Mononuclear cell (primary cell): ENCODE measurements around the gene CCDC141. TPM values are rescaled to one million over a fixed set of nuclear protein-coding genes. Genes with fewer than 3 reads are reported as not detected.

Experiments
- H3K27me3 ChIP-seq: 2 replicates; pipeline ENCODE4 v1.6.0; 2011; ENCODE audit warnings: low read length, control low read depth; ENCODE audit not compliant: insufficient read depth
- H3K4me1 ChIP-seq: 2 replicates; pipeline ENCODE4 v1.5.1; 2011; ENCODE audit warnings: mild to moderate bottlenecking, low read length, control low read depth; ENCODE audit not compliant: insufficient read depth
- H3K4me3 ChIP-seq: 2 replicates; pipeline ENCODE4 v1.5.1; 2011; ENCODE audit warnings: mild to moderate bottlenecking, low read length, moderate library complexity
- H3K9me3 ChIP-seq: 2 replicates; pipeline ENCODE4 v1.5.1; 2011; ENCODE audit warnings: low read depth, mild to moderate bottlenecking, control low read depth, low read length
- total RNA-seq: library from RNA; depleted of rRNA; stranded (reverse); fragments of >200 nt; gene quantifications from one replicate; pipeline ENCODE4 v1.2.3, GENCODE V29; 2012

CCDC141 gene
- total RNA-seq, 1 donor = 33.9 TPM

GRCh38 chr2:178917555-178917954 is 132.4 kb downstream of the CCDC141 start:
- H3K9me3 ChIP-seq = no peaks in the 10 kb centered on the region
- H3K27me3 ChIP-seq = no peaks in the 10 kb centered on the region
- no peak overlapping the region for H3K4me3 ChIP-seq
- H3K4me1 ChIP-seq = peaks cover 4% of the 10 kb centered on the region

- H3K27me3 ChIP-seq = no peaks in the 10 kb centered on the region
- H3K4me1 ChIP-seq = peaks cover 4% of the 10 kb centered on the region
- no peaks in the 10 kb centered on the region for H3K9me3 ChIP-seq
- no peak overlapping the region for H3K4me3 ChIP-seq
Observed at GRCh38 chr2:178915423-178916173, 134.3 kb downstream of the CCDC141 start.

DNA sequence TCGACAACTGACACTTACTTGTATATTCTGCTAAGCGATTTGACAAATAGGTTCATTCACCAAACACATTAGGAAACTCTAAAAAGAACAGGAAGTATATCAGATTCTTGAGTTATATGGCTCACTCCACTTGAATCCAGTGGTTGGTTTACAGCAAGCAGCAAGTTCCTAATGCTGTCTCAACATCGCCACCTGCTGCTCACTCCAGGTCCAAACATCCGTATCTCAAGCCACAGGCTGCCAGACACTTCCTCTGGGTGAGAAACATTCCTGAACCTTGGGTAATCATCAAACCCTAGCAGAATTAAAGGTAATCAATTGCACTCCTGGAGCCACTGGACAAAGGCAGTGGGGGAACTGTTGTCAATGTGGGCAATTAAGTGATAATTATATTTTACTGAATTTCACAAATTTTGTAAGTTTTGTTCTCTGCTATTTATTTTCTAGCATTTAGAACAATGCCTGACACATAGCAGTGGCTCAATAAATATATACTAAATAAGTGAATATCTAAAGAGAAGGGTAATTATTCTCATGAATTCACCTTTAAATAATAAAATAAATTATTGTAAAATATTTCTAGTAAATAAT is 135.6 kb downstream of the CCDC141 start:
- H3K27me3 ChIP-seq = no peaks in the 10 kb centered on the region
- H3K4me1 ChIP-seq = peaks cover 4% of the 10 kb centered on the region
- no peaks in the 10 kb centered on the region for H3K9me3 ChIP-seq
- no peak overlapping the region for H3K4me3 ChIP-seq

GRCh38 chr2:178913049-178913441 is 136.9 kb downstream of the CCDC141 start:
- no peaks in the 10 kb centered on the region for H3K27me3 ChIP-seq
- H3K4me3 ChIP-seq = no peak overlapping the region
- peaks cover 4% of the 10 kb centered on the region for H3K4me1 ChIP-seq
- H3K9me3 ChIP-seq = no peaks in the 10 kb centered on the region

DNA sequence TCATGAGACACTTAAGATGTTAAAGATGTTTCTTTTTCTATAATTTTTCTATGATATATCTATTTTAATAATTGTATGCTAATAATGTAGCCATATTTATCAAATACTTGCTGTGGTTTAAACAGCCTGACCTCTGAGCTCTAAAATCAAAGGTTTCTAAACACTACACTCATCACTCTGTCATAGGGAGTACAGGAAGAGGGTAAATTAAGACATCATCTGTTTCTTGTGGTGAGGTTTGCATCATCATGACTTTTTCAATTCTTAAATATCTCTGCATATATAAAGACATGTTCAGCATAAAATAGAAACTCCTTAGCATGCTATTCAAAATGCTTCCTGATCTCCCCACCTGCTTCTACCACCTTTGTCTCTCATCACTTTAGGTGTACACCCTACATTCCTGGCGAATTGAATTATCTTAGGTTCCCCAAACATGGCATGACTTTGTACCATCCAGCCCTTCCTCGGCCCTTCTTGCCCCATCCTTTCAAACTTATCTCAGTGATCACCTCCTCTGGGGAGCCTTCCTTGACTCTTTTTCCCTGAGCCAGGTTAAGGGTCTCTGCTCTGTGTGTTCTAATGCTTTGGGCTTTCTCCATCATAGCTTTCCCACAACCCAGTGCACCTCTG is 137.4 kb downstream of the CCDC141 start:
- no peaks in the 10 kb centered on the region for H3K9me3 ChIP-seq
- no peaks in the 10 kb centered on the region for H3K27me3 ChIP-seq
- peaks cover 4% of the 10 kb centered on the region for H3K4me1 ChIP-seq
- no peak overlapping the region for H3K4me3 ChIP-seq

DNA sequence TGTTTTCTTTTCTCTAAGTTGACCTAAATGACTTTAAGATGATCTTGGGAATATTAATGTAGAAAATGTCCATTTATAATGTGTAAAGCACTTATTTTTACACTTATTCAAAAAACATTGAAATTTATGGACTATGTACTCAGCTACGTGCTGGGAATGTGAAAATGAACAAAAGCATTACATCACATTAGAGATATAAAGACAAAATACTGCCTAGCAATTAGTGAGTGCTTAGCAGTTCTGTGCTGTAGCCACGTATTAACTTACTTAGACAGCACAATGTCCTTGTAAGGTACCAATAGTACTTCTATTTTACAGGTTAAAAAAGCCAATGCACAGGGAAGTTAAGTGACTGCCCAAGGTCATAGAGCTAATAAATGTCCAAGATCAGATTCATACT is 138.9 kb downstream of the CCDC141 start:
- Histone ChIP-seq H3K27me3 (no peaks in the 10 kb centered on the region), H3K4me1 (peaks cover 4% of the 10 kb centered on the region), H3K9me3 (no peaks in the 10 kb centered on the region), H3K4me3 (no peak overlapping the region)

DNA sequence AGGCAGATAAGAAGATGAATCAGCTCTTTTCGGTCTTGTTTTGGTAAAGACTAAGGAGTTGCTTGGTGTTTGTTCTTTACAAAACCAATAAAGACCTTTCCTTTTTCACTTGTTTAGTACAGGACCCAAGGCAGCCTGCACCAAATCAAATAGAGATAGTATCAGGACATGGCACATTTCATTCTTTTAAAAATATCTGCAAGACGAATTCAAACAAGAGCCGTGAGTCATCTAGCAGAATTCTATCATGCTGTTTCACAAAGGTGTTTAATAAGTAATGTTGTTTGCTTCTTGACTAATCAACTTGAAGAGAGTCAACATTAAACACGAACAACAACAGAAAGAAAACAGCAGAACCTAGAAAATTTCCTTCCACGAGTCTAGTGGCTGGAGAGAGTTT is 139.9 kb downstream of the CCDC141 start:
- Histone ChIP-seq H3K27me3 (no peaks in the 10 kb centered on the region), H3K4me1 (peaks cover 4% of the 10 kb centered on the region), H3K4me3 (no peak overlapping the region), H3K9me3 (no peaks in the 10 kb centered on the region)

DNA sequence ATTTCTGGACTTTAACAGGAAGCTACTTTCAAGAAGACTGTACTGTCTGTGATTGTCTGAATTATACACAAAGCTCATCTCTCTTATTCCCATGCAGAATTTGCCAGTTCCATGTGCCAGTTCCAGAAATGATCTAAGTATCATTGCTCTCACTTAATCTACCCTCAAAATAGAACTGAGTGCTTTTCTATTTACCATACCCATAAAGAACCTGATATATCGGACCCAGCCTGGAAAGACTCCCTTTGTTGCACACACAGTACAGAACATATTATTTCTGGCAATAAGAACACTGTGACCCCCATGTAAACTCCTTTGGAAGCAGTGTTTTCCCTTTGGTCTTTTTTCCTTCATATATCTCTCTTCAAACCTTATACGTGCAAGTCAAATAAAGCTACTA is 140.4 kb downstream of the CCDC141 start:
- Histone ChIP-seq H3K9me3 (no peaks in the 10 kb centered on the region), H3K4me1 (peaks cover 4% of the 10 kb centered on the region), H3K27me3 (no peaks in the 10 kb centered on the region), H3K4me3 (no peak overlapping the region)

DNA sequence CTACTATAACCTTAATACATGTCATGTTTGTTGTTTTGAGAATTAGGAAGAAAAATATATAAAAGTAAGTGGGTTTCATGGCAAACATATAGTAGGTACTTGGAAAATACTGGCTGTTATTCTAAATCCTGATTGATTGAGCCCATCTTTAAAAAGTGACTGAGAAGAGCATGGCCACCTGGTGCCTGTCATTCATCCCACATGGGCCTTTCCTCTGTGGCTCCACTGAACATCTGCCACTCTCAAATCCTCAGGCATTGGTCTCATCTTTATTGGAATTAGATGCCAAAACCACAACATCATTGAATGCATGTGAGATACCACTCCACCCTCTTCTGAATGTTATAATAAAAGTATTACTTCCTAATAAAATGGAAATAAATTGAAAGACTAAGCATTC is 141.1 kb downstream of the CCDC141 start:
- no peaks in the 10 kb centered on the region for H3K9me3 ChIP-seq
- peaks cover 4% of the 10 kb centered on the region for H3K4me1 ChIP-seq
- no peak overlapping the region for H3K4me3 ChIP-seq
- H3K27me3 ChIP-seq = no peaks in the 10 kb centered on the region

DNA sequence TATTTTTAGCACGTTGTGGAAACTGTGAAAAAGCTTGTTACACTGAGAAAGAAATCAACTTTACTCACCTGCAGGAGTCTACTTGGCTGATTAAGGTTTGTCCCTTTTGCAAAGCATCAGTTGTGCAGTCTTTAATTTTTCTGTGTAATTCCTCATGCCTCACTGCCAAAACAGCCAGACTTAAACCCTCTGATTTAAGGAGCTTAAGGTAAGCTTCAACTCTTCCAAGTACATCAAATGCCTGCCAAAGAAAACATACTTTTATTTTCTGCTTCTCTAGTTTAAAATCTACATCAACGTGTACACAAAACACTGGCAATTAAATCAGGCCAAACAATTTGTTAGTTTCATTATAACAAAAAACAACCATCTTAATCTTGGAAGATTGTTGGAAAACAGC is 144.7 kb downstream of the CCDC141 start:
- Histone ChIP-seq H3K4me3 (no peak overlapping the region), H3K9me3 (no peaks in the 10 kb centered on the region), H3K4me1 (no peaks in the 10 kb centered on the region)

DNA sequence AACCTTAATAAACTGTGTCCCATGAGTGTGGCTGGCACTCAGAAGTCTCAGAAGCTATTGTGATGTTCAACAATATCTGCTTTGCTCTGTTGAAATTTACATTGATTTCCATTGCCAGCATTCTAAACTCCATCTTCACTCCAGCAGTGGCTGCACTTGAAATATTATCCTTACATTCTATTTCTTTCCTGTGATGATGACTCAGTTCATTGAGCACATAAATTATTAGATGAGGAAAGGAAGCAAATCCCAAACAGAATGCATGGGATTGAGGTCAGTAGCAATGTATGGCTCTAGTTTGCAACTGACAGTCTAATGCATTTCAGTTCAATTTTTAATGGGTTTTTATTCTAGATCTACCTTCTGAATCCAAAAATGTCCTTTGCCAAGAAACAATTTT is 150.3 kb downstream of the CCDC141 start:
- no peaks in the 10 kb centered on the region for H3K27me3 ChIP-seq
- H3K9me3 ChIP-seq = no peaks in the 10 kb centered on the region
- H3K4me3 ChIP-seq = no peak overlapping the region
- H3K4me1 ChIP-seq = no peaks in the 10 kb centered on the region

More for the DNA sequence above, 144.7 kb downstream of the CCDC141 start:
- H3K27me3 ChIP-seq = no peaks in the 10 kb centered on the region

DNA sequence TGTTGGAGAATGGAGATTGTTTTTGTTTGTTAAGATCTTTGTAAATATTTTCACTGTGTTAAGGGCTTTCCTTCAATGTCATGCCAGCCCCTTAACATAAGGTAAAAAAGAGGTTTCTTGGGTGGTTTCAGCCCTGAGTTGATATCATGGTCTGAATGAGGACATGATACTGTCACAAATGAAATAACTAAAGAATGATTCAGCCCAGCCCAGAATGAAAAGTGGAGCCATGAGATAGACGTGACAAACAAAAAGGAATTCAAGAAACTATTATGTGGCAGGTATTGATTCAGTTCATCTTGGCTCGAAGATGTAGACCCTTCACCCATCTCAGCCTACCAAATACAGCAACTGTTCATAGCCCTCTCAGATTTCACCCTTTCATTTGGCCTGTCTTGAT is 154.1 kb downstream of the CCDC141 start:
- Histone ChIP-seq H3K4me1 (no peaks in the 10 kb centered on the region), H3K9me3 (no peaks in the 10 kb centered on the region), H3K4me3 (no peak overlapping the region), H3K27me3 (no peaks in the 10 kb centered on the region)

GRCh38 chr2:178895171-178895570 is 154.8 kb downstream of the CCDC141 start:
- H3K9me3 ChIP-seq = no peaks in the 10 kb centered on the region
- H3K27me3 ChIP-seq = no peaks in the 10 kb centered on the region
- H3K4me3 ChIP-seq = no peak overlapping the region
- no peaks in the 10 kb centered on the region for H3K4me1 ChIP-seq

DNA sequence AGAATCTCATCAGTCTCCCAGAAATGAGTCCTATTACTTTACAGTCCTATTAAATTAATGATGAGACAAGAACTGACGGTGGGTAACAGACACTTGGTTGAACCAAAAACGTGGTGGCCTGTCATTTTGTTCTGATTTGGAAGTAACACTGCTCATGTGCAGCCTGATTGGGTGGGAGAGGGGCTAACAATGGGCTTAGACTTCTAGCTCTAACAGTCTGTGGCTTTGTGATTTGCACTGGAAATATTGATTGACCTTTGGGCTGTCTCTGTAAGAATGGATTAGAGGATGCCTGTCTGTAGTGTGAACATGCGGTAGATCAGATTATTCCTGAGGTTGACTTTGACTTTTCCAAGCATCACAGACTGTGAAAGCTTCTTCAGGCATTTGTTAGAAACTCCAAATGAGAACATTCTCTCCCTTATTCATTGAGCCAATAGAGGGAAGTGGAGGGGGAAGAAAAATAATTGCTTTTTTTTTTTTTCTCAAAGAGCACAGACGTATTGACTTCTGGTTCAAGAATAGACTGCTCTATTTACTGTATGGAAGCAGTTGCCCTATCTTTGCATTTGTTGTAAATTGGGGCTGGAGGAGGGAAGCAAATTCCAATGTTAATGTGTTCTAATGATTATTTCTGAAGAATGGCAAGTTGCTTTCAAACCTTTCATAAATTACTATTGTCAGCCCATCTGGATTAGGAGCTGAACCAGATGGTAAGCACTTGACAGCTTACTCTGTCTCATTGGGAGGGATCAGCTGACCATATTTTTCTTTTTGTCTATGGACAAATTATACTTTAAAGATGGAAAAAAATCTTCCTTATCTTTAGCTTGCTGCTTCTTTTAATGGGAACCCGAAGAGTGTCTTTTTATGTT is 156.9 kb downstream of the CCDC141 start:
- no peaks in the 10 kb centered on the region for H3K9me3 ChIP-seq
- no peaks in the 10 kb centered on the region for H3K27me3 ChIP-seq
- H3K4me1 ChIP-seq = no peaks in the 10 kb centered on the region
- H3K4me3 ChIP-seq = no peak overlapping the region

GRCh38 chr2:178891959-178892485 is 157.9 kb downstream of the CCDC141 start:
- Histone ChIP-seq H3K4me3 (no peak overlapping the region), H3K9me3 (no peaks in the 10 kb centered on the region), H3K4me1 (no peaks in the 10 kb centered on the region), H3K27me3 (no peaks in the 10 kb centered on the region)
